Effector memory CD4-positive, alpha-beta T cell (primary cell): ENCODE results near the gene BCAS1.

ENCODE experiments used
- DNase-seq, 3 donors: peaks; one replicate each; pipeline ENCODE4 v3.0.0-alpha.2; 2020
- H3K27ac ChIP-seq: 2 replicates; pipeline ENCODE4 v1.7.0; 2013; ENCODE audit warnings: mild to moderate bottlenecking, low read length, moderate library complexity; ENCODE audit not compliant: insufficient read depth, poor library complexity, severe bottlenecking
- H3K27me3 ChIP-seq: replicated peaks from 2 replicates; pipeline ENCODE4 v1.7.0; 2013; ENCODE audit warnings: mild to moderate bottlenecking, low read length; ENCODE audit not compliant: insufficient read depth, control insufficient read depth, poor library complexity, severe bottlenecking
- H3K36me3 ChIP-seq: 2 replicates; pipeline ENCODE4 v1.7.0; 2013; ENCODE audit warnings: mild to moderate bottlenecking, low read length, moderate library complexity; ENCODE audit not compliant: control insufficient read depth, insufficient read depth
- H3K4me1 ChIP-seq: 2 replicates; pipeline ENCODE4 v1.7.0; 2013; ENCODE audit warnings: low read length, mild to moderate bottlenecking; ENCODE audit not compliant: control insufficient read depth, insufficient read depth, poor library complexity, severe bottlenecking
- H3K4me3 ChIP-seq: 2 replicates; pipeline ENCODE4 v1.7.0; 2013; ENCODE audit warnings: low read length, low read depth, mild to moderate bottlenecking; ENCODE audit not compliant: insufficient read depth, poor library complexity, severe bottlenecking
- H3K9me3 ChIP-seq: 2 replicates; pipeline ENCODE4 v1.7.0; 2013; ENCODE audit warnings: mild to moderate bottlenecking, low read length, moderate library complexity; ENCODE audit not compliant: control insufficient read depth

The BCAS1 gene

DNA sequence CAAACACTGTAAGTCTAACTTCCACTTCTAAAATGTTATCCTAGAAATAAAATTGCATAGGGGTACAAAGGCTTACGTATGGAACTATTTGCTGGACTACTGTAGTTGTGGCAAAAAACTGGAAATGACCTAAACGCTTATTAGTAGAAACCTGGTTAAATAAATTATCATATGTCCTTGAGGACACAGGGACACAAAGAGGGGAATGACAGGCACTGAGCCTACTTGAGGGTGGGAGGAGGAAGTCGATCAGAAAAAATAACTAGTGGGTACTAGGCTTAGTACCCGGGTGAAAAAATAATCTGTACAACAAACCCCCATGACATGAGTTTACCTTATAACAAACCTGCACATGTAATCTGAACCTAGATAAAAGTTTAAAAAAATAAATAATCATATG is 28.4 kb downstream of the BCAS1 start:
- Histone ChIP-seq H3K27me3 (no peaks in the 10 kb centered on the region), H3K4me1 (no peaks in the 10 kb centered on the region), H3K27ac (no peak overlapping the region), H3K4me3 (no peak overlapping the region), H3K36me3 (no peaks in the 10 kb centered on the region), H3K9me3 (no peaks in the 10 kb centered on the region)
- DNase-seq: no peak

DNA sequence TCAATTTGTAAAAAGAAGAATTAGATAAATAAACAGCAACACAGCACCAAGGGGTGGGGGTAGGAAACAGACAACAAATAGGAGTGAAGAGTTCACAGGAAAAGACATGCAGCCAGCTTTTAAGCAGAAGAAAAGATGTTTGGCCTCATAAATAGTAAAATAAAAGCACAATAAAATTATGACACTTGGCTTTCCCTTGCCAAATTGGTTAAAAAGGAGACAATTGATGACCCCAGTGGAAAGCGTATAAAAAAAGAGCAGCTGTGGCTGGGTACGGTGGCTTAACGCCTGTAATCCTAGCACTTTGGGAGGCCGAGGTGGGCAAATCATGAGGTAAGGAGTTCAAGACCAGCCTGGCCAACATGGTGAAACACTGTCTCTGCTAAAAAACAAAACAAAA is 29.1 kb downstream of the BCAS1 start:
- no peak for DNase-seq
- no peaks in the 10 kb centered on the region for H3K4me1 ChIP-seq
- no peaks in the 10 kb centered on the region for H3K36me3 ChIP-seq
- H3K4me3 ChIP-seq: no peak overlapping the region
- no peaks in the 10 kb centered on the region for H3K27me3 ChIP-seq
- no peak overlapping the region for H3K27ac ChIP-seq
- H3K9me3 ChIP-seq: no peaks in the 10 kb centered on the region

DNA sequence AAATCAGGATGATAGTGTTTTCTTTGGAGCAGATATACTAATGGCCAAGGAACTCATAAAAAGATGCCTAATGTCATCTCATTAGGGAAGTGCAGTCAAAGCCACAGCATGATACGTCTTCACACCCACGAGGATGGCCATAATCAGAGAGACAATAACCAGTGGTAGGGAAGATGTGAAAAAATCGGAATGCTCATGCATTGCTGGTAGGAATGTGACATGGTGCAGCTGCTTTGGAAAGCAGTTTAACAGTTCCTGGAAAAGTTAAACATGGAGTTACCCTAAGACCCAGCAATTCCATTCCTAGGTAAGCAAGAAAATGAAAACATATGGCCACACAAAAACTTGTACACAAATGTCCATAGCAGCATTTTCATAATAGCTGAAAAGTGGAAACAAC is 29.9 kb downstream of the BCAS1 start:
- Histone ChIP-seq H3K4me3 (no peak overlapping the region), H3K9me3 (no peaks in the 10 kb centered on the region), H3K4me1 (no peaks in the 10 kb centered on the region), H3K27me3 (no peaks in the 10 kb centered on the region), H3K36me3 (no peaks in the 10 kb centered on the region), H3K27ac (no peak overlapping the region)
- no peak for DNase-seq

DNA sequence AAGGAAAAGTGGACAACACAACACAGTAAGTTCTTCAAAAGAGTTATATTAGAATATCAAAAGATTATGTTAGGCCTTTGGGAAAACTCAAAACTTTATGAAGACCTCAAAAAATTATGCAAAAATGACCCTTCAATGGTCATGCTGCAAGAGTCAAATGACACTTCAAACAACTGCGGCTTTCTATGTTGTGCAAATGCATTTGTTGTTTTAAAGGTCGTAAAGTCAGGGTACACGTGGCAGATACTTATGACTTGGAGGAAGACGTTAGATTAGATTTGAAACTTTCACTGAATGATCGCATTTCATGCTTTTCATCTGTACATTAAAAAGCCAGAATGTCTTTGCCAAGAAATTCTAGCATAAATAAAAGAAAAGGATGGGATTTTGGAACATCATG is 31.4 kb downstream of the BCAS1 start:
- Histone ChIP-seq H3K27ac (no peak overlapping the region), H3K27me3 (no peaks in the 10 kb centered on the region), H3K36me3 (no peaks in the 10 kb centered on the region), H3K9me3 (no peaks in the 10 kb centered on the region), H3K4me1 (no peaks in the 10 kb centered on the region), H3K4me3 (no peak overlapping the region)
- no peak for DNase-seq

DNA sequence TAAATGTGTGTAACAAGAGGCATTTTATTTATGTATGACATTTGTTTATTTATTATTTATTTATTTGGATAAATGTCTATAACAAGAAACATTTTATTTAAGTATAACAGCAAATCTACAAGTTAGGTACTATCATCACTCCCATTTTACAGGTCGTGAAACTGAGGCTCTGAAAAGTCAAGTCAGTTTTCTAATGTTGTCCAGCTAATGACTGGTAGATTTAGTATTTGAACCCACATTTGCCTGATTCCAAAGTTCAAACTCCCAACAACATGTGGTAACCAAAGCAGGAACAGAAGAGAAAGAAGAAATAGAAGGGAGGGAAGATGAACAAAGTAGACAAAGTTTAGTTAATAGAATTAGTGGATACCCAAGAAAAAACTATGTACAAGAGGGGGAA is 32.9 kb downstream of the BCAS1 start:
- Histone ChIP-seq H3K27me3 (no peaks in the 10 kb centered on the region), H3K36me3 (no peaks in the 10 kb centered on the region), H3K4me1 (no peaks in the 10 kb centered on the region), H3K4me3 (no peak overlapping the region), H3K9me3 (no peaks in the 10 kb centered on the region), H3K27ac (no peak overlapping the region)
- DNase-seq: no peak

DNA sequence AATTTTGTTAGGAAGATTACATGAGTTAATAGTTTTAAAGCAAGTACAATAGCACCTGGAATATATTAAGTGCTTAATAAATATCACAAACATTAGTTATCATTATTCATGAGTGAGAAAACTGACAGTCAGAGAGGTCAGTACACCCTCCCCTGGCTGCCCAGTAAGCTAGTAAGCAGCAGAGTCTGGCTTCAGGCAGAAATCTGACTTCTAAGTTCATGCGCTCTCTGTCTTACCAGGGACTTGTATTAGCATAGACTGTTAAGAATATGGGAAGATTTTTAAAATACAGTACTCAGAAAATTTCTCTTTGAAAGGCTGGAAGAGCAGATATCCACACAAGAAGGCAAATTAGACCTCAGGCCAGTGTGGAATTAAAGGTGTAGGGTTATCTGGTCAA is 40.8 kb downstream of the BCAS1 start:
- Histone ChIP-seq H3K9me3 (no peaks in the 10 kb centered on the region), H3K27ac (no peak overlapping the region), H3K27me3 (peaks cover 4% of the 10 kb centered on the region), H3K4me3 (no peak overlapping the region), H3K36me3 (no peaks in the 10 kb centered on the region), H3K4me1 (no peaks in the 10 kb centered on the region)
- DNase-seq: no peak

DNA sequence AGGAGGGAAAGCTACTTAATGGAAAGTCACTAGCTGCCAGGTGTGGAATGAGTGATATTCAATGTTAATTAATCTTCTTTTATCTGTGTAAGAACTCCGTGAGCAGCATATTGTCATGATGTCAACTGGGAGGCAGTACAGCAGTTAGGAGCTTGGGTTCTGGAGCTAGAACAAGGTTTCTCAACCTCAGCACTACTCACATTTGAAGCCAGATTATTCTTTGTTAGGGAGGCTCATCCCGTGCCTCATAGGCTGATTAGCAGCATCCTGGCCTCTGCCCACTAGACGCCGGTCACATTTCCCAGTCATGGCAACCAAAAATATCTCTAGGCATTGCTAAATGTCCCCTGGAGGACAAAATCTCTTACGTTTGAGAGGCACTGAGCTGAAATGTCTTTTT is 41.2 kb downstream of the BCAS1 start:
- no peaks in the 10 kb centered on the region for H3K4me1 ChIP-seq
- DNase-seq: no peak

DNA sequence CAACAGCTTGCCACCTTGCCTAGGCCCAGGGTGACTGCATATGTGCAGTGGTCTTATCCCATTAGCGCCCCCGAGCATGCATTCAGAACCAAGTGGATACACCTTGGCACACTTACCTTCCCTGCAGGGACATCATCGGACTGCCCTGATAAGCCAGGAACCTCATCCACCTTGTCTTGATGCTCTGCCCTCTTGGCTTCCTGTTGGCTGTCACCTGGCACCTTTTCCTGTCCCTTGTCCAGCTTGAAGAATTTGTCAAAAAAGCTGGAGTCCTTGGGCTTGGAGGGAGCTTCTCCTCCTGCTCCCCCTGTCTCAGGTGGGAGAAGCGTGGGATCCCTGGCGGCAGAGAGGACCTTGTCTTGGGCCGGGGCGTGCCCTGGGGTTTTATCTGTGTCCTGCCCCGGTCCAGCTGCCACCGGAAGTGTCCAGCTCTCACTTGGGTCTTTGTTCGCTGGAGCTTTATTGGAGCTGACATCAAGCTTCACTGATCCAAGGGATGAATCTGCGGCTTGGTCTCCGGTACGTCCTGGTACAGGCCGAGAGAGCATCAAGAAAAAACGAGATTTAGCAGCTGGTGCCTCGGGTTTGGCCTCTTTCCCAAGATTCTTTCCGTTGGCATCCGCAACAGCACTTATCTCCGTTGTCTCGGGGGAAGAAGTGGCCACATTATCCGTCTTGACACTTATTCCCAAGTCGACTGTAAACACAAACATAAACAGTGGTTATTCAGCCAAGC is 42.0 kb downstream of the BCAS1 start:
- Histone ChIP-seq H3K9me3 (no peaks in the 10 kb centered on the region), H3K36me3 (no peaks in the 10 kb centered on the region), H3K27ac (no peak overlapping the region), H3K4me1 (no peaks in the 10 kb centered on the region), H3K27me3 (peaks cover 4% of the 10 kb centered on the region), H3K4me3 (no peak overlapping the region)
- no peak for DNase-seq

More for the DNA sequence above, 41.2 kb downstream of the BCAS1 start:
- no peaks in the 10 kb centered on the region for H3K36me3 ChIP-seq
- H3K27ac ChIP-seq: no peak overlapping the region
- peaks cover 4% of the 10 kb centered on the region for H3K27me3 ChIP-seq
- H3K9me3 ChIP-seq: no peaks in the 10 kb centered on the region
- no peak overlapping the region for H3K4me3 ChIP-seq

DNA sequence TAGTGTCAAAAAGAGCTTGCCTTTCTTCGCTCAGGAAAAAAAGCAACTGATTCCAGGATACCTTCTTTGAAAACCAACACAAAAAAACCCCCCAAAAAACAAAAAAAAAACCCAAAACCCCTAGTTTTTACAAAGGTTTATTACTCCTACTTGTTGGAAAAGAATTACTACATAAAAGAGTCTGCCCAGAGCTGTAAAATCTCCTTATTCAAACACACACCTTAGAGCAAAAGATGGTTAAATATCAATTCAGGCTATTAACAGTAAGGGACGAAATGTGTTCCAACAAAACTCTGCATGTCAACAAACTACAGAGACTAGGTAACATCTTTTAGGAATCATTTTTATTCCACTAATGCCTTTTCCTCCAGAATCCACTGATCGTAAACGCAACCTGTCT is 42.7 kb downstream of the BCAS1 start:
- no peak for DNase-seq
- Histone ChIP-seq H3K36me3 (no peaks in the 10 kb centered on the region), H3K4me3 (no peak overlapping the region), H3K27ac (no peak overlapping the region), H3K9me3 (no peaks in the 10 kb centered on the region), H3K27me3 (peaks cover 4% of the 10 kb centered on the region), H3K4me1 (no peaks in the 10 kb centered on the region)

DNA sequence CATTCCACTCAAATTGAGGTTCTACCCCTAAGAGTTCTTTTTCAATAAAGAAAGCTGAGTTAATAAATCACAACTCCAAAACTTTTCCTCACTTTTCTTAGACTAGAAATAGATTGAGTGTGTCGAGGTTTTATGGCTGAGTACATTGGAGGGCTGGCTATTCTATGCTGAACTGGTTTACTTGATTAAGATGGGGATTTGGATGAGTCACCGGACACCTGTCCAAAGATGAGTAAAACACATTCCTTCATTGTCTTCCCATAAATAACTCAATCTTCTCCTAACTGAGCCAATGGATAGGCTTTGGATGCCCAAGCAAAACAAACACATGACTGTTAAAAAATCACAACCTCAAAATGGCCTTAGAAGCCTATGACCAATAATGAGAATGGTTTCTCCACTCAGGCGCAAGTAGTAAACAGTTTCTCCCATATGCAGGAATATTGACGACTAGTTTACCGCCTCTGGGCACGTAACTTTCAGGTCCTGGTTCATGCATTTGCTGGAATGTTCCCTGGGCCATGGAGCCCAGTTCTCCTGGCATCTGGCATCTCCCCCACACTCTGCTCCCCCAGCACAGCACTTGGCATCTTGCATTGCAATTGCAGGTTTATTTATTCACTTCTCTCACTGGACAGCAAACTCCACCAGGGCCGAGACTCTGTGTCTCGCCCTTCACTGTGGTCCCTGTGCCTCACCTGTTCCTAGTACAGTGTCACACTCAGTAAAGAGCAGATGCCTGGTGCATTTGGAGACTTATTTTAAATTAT is 43.9 kb downstream of the BCAS1 start:
- Histone ChIP-seq H3K4me1 (no peaks in the 10 kb centered on the region), H3K4me3 (no peak overlapping the region), H3K36me3 (no peaks in the 10 kb centered on the region), H3K9me3 (no peaks in the 10 kb centered on the region), H3K27ac (no peak overlapping the region), H3K27me3 (peaks cover 4% of the 10 kb centered on the region)
- no peak for DNase-seq
